GM12873 (cell line): Measurements from ENCODE around the gene MMP26.

Experiments used
- TF ChIP-seq, protein P1 (sequence below): IDR thresholded peaks from 2 replicates; pipeline ENCODE4 v1.5.1; 2012; ENCODE audit warnings: low read depth, mild to moderate bottlenecking, moderate library complexity, low read length, control low read depth; ENCODE audit not compliant: insufficient read depth; ENCODE audit errors: missing control alignments

MMP26 gene

GRCh38 chr11:4704054-4704789, at the start of gene MMP26:
Gene MMP26 (plus strand): TSS chr11:4704784.
- TF ChIP-seq, protein P1, sequence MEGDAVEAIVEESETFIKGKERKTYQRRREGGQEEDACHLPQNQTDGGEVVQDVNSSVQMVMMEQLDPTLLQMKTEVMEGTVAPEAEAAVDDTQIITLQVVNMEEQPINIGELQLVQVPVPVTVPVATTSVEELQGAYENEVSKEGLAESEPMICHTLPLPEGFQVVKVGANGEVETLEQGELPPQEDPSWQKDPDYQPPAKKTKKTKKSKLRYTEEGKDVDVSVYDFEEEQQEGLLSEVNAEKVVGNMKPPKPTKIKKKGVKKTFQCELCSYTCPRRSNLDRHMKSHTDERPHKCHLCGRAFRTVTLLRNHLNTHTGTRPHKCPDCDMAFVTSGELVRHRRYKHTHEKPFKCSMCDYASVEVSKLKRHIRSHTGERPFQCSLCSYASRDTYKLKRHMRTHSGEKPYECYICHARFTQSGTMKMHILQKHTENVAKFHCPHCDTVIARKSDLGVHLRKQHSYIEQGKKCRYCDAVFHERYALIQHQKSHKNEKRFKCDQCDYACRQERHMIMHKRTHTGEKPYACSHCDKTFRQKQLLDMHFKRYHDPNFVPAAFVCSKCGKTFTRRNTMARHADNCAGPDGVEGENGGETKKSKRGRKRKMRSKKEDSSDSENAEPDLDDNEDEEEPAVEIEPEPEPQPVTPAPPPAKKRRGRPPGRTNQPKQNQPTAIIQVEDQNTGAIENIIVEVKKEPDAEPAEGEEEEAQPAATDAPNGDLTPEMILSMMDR = no peak

DNA sequence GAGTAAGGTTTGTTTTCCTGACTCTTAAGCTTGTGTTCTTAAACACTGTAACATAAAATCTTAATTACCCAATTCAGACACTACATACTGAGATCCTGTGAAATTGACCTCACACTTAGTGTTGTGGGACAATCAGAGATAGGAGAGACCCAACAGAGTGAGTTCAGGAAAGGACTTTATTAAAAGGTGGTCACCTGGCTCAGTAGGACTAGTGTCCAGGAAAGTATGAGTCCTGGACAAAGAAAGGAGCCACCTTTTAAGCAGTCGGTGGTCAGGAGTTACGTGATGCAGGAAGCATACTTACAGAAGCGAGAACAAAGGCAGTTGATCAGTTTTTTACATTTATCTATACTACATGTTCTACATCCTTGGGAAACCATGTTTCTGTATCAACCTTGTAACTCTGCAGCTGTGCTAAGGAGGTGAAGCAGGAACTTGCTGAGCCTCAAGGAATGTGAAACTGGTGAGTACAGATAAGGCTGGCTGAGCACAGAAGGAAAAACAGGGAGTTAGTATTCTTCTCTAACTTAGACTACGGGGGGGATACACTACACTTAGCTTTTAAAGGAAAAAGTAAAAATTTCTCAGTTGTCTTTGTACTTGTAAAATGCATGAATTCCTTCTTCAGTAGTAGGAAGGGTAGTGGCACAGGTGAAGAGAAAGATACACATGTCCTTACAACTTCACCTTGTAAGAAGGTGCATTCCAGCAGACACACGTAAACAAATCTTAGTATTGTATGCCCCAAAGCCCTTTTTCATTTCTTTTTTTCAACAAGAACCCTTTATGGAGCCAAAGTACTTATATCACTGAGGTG, 45.7 kb upstream of the MMP26 start:
- TF ChIP-seq, protein P1 = no peak

DNA sequence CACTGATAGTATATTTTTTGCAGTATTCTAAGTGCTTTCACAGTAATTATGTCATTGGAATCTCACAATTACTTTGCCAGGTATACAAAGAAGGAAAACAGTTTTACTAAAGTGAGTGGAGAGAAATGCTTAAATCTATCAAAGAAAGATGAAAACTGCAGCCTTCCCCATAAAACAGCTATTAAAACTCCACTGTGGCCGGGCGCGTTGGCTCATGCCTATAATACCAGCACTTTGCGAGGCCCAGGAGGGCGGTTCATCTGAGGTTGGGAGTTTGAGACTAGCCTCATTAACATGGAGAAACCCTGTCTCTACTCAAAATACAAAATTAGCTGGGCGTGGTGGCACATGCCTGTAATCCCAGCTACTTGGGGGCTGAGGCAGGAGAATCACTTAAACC, 41.7 kb upstream of the MMP26 start:
- TF ChIP-seq, protein P1 = no peak

DNA sequence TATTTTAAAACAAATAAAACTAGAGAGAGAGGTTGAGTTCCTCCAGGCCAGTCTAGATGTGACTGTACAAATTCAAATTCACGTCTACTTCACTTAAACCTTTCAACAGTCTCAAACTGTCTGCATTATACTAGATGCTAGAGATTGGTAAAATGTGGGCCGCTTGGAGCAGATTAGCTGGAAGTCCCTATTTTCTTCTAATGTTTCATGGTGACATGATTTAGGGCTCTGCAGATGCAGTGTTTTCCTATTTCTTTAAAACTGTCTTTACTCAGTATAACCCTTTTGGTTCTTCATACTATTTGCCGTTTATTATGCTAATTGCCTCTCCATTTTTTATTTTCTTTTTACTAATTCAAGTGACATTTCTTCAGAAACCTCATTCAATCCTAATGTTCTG, 40.4 kb upstream of the MMP26 start:
- TF ChIP-seq, protein P1 = no peak

DNA sequence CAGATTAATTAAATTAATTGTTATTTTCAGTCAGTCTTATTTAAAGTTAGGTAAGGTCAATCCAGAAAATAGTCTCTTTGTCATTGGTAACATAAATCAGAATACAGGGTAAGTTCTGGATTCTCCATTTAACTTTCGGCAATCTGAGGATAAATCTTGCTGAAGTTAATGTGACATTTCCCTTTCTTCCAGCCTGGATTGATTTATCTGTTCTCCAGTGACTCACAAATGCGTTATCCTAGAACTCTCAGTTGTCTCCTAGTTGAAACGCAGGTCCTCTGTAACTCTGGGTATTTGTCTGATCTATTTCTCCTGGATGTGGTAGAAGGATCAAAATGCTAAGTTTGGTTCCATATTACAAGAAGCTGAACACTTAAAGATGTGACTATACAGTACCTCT, 39.8 kb upstream of the MMP26 start:
- TF ChIP-seq, protein P1 = no peak

- TF ChIP-seq, protein P1 = no peak
Measured at GRCh38 chr11:4665424-4665823, 39.2 kb upstream of the MMP26 start.

- TF ChIP-seq, protein P1 = no peak
Measured at GRCh38 chr11:4671741-4672140, 32.8 kb upstream of the MMP26 start.
